Peyer's patch (tissue), 4 donors: Measurements from ENCODE around the gene HADH. TPM values are rescaled to one million over a fixed set of nuclear protein-coding genes. Genes with fewer than 3 reads are reported as not detected.

ENCODE experiments used
- DNase-seq, 3 donors: peaks; one replicate each; pipeline ENCODE4 v3.0.0-alpha.2; 2017 to 2019
- H3K27ac ChIP-seq, 4 donors: fragments of 200-600 bp; sonication (generic); one replicate each; pipeline ENCODE4 v1.5.1; 2016 to 2019
- H3K27me3 ChIP-seq, 2 donors: fragments of 200-600 bp; sonication (generic); one replicate each; pipeline ENCODE4 v1.5.1; 2019
- H3K36me3 ChIP-seq, 3 donors: fragments of 200-600 bp; sonication (generic); one replicate each; pipeline ENCODE4 v1.5.1; 2016 to 2019
- H3K4me1 ChIP-seq, 4 donors: fragments of 200-600 bp; sonication (generic); one replicate each; pipeline ENCODE4 v1.5.1; 2016 to 2019
- H3K4me3 ChIP-seq, 4 donors: fragments of 200-600 bp; sonication (generic); 1 replicate in 3 of 4; 2 replicates in 1 of 4; pipeline ENCODE4 v1.5.1; 2016 to 2019; ENCODE audit warnings: mild to moderate bottlenecking in 1 of 4
- H3K9me3 ChIP-seq, 4 donors: fragments of 200-600 bp; sonication (generic); one replicate each; pipeline ENCODE4 v1.5.1; 2016 to 2019; ENCODE audit warnings: mild to moderate bottlenecking in 1 of 4
- CTCF ChIP-seq, 6 experiments: fragments of 450-650 bp in 4 of 6; fragments of 200-600 bp in 2 of 6; sonication (generic) in 1 of 6; IDR thresholded peaks; one replicate each; pipeline ENCODE4 v1.5.1; 2017 to 2019; ENCODE audit warnings: antibody characterized with exemption in 6 of 6, mild to moderate bottlenecking in 3 of 6, moderate library complexity in 1 of 6
- POLR2A ChIP-seq, 2 donors: fragments of 450-650 bp; IDR thresholded peaks; one replicate each; pipeline ENCODE4 v1.5.1; 2017; ENCODE audit warnings: antibody characterized with exemption in 2 of 2, mild to moderate bottlenecking in 2 of 2, moderate library complexity in 2 of 2
- total RNA-seq, 4 donors: library from RNA; depleted of rRNA; stranded (reverse); fragments of >200 nt; gene quantifications; one replicate each; pipeline ENCODE4 v1.1.0, GENCODE V29; 2016

Gene HADH
- total RNA-seq, 4 donors from 2014 or later = 110 to 173 (median 131) TPM

- Histone ChIP-seq H3K4me1 (no peaks in the 10 kb centered on the region), H3K9me3 (no peaks in the 10 kb centered on the region), H3K27ac (no peak overlapping the region), H3K4me3 (no peak overlapping the region), H3K36me3 (peaks cover 0 to 49% (median 0%) of the 10 kb centered on the region in 3 donors), H3K27me3 (no peaks in the 10 kb centered on the region)
- TF ChIP-seq POLR2A (IDR thresholded peaks at IDR 0.05) = no peak
- no peak for TF ChIP-seq CTCF (IDR thresholded peaks at IDR 0.05)
- DNase-seq = no peak
Observed at GRCh38 chr4:108013955-108014354, 24.3 kb downstream of the HADH start.

- no peak overlapping the region for H3K27ac ChIP-seq
- H3K36me3 ChIP-seq = peaks cover 0 to 60% (median 0%) of the 10 kb centered on the region in 3 donors
- TF ChIP-seq POLR2A (IDR thresholded peaks at IDR 0.05) (no peak), CTCF (IDR thresholded peaks at IDR 0.05) (peak; percentile 66 to 87 (median 79))
Observed at GRCh38 chr4:108018040-108018883, 28.6 kb downstream of the HADH start.

GRCh38 chr4:108018884-108019187, 29.1 kb downstream of the HADH start:
- Histone ChIP-seq H3K36me3 (peaks cover 0 to 61% (median 0%) of the 10 kb centered on the region in 3 donors), H3K9me3 (no peaks in the 10 kb centered on the region), H3K27me3 (no peaks in the 10 kb centered on the region), H3K4me3 (no peak overlapping the region), H3K27ac (no peak overlapping the region), H3K4me1 (no peaks in the 10 kb centered on the region)
- no peak for TF ChIP-seq CTCF (IDR thresholded peaks at IDR 0.05)
- no peak for TF ChIP-seq POLR2A (IDR thresholded peaks at IDR 0.05)
- DNase-seq = no peak

More at GRCh38 chr4:108018040-108018883, 28.6 kb downstream of the HADH start:
- Histone ChIP-seq H3K9me3 (no peaks in the 10 kb centered on the region), H3K4me3 (no peak overlapping the region), H3K4me1 (no peaks in the 10 kb centered on the region), H3K27me3 (no peaks in the 10 kb centered on the region)
- DNase-seq = peak; percentile 75 to 94 (median 77)

GRCh38 chr4:108024085-108024877, 34.6 kb downstream of the HADH start:
- Histone ChIP-seq H3K9me3 (no peaks in the 10 kb centered on the region), H3K4me1 (no peaks in the 10 kb centered on the region), H3K27me3 (no peaks in the 10 kb centered on the region), H3K4me3 (no peak overlapping the region), H3K27ac (no peak overlapping the region), H3K36me3 (peaks cover 0 to 83% (median 0%) of the 10 kb centered on the region in 3 donors)
- DNase-seq = no peak
- TF ChIP-seq POLR2A (IDR thresholded peaks at IDR 0.05) (no peak), CTCF (IDR thresholded peaks at IDR 0.05) (no peak)

- Histone ChIP-seq H3K27me3 (no peaks in the 10 kb centered on the region), H3K27ac (no peak overlapping the region), H3K4me1 (no peaks in the 10 kb centered on the region), H3K36me3 (peaks cover 0 to 80% (median 0%) of the 10 kb centered on the region in 3 donors), H3K9me3 (no peaks in the 10 kb centered on the region), H3K4me3 (no peak overlapping the region)
- no peak for DNase-seq
- TF ChIP-seq POLR2A (IDR thresholded peaks at IDR 0.05) = no peak
- no peak for TF ChIP-seq CTCF (IDR thresholded peaks at IDR 0.05)
Observed at GRCh38 chr4:108024878-108025165, 35.1 kb downstream of the HADH start.
